Cardiac septum (tissue), 1 donor: Measurements from ENCODE around the gene TENT5C. TPM values are rescaled to one million over a fixed set of nuclear protein-coding genes. Genes with fewer than 3 reads are reported as not detected.

Experiments used
- DNase-seq: peaks from one replicate; pipeline ENCODE4 v3.0.0-alpha.2; 2020; ENCODE audit warnings: low spot score
- intact Hi-C: fragments of 100-400 bp; cut with DNase I; formaldehyde crosslinking; loops from one replicate; pipeline ENCODE4 v1.14.0; 2022
- total RNA-seq: library from RNA; stranded (reverse); fragmentation: NEBNext Ultra II Directional; extraction: Animal tissue kit (Norgen Biotek cat#: 25700); gene quantifications from one replicate; pipeline ENCODE4 v1.2.1, GENCODE V29; 2021
- donor health status: DM: no; HTN: no; CAD: no.

TENT5C gene
- total RNA-seq, 1 donor from 2014 or later = 7.4 TPM

DNA sequence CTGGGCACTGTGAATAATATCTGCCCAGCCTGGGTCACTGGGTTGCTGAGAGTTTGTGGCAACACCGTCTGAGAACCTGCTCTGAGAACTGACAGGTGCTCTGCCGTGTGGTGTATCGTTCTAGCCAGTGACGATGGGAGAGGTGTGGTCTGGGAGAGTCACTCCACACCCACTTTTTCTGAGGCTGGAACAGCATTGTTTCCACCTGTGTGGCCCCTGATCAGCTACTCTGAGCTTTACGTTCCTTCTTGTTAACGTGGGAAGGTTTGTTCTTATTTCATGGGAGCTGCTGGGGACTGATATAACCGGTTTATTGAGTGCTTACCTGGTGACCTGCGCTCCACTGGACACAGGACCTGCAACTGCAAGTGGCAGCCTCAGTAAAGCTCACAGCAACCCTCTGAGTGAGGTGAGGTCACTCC lies 34.8 kb upstream of the TENT5C start:
- DNase-seq = no peak
- intact Hi-C loops = no loop called here

DNA sequence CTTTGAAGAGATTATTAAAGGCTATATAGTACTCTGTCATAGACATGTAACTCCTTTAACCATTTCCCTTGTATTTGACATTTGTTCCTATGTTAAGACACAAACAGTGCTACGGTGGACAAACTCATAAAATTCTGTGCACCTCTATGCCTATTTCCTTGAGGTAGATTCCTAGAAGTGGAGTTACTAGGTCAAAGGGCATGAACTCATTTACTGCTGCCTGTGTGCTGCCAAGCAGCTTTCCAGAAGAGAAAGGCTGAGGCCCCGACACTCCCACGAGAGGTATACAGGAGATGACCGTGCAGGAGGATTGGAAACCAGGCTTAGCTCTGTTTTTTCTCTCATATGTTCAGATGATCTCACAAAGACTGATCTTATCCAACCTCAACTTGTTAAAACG lies 34.4 kb upstream of the TENT5C start:
- DNase-seq = no peak
- intact Hi-C loops = no loop called here

DNA sequence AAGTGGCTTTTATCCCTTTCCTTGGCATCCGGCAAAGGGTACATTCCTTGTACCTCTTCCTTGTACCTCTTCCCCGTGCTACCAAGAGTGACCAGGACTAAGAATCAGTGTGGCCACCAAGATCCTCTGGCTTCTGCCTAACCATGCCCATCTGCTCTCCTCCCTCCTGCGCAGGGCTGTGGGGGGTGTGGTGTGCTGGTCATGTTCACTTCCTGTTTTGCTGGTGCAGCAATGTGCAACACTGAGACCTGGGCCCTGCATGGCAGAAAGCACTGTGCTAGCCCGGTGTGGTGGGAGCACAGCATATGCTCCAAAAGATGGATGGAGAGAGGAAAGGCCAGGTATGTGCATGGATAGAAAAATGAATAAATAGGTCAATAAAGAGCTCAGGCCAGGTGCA lies 33.3 kb upstream of the TENT5C start:
- intact Hi-C loops = no loop called here
- DNase-seq = no peak

DNA sequence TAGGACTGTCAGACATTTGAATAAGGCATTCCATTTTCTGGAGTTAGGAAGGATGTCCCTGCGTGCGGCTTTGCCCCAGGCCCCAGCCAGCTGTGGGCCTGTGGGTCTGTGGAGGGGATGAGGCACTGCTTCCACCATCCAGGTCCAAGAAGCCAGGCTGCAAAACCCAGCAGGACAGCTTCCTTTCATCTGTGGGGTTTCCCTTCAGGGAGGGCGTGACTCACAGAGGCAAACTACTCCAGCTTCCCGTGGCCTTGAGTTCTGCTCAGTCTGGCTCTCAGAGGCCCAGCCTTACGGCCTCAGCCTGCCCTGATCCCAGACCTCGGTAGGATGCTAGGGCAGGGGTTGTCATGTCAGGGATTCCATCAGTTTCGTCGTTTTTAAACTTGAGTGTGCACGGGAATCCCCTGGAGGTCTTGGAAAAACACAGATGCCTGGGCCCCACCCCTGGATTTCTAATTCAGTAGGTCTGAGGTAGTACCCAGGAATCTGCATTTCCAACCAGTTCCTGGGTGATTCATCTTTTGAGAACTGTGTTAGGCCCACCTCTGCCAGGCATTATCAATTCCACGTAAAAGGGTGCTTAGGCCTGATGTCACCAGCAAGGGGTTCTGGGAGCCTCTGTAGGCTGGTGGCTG lies 32.3 kb upstream of the TENT5C start:
- intact Hi-C loops = no loop called here
- DNase-seq = no peak

DNA sequence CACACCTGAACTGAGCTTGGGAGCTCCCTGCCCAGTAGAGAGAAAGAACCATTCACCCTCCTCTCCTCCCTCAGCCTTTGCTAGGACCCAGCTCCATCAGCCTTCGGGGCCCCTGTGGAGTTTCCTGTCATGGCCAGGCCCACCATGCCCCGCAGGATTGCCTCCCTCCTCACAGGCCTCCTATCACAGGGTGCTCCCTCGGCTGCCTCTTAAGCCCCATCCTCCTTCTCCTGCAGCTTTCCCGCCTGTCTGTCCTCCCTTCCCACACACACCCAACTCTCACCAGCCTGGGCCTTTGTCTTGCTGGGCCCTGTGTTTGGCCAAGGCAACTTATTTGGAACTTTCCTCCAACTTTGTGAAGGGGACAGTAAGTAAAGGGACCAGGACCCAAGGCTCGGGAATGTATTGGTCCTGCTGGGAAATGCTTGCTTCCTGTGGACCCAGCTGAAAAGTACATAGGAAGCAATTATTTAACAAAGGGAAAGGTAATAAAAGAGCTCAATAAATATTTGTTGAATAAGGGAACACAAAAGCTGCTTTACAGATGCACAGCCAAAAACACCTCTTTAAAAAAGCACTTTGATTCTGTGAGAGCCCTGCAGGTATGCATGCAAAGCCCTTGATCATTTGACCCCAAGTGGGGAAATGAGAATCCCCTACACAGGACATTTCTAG lies 31.6 kb upstream of the TENT5C start:
- DNase-seq = no peak
- intact Hi-C loops = no loop called here

DNA sequence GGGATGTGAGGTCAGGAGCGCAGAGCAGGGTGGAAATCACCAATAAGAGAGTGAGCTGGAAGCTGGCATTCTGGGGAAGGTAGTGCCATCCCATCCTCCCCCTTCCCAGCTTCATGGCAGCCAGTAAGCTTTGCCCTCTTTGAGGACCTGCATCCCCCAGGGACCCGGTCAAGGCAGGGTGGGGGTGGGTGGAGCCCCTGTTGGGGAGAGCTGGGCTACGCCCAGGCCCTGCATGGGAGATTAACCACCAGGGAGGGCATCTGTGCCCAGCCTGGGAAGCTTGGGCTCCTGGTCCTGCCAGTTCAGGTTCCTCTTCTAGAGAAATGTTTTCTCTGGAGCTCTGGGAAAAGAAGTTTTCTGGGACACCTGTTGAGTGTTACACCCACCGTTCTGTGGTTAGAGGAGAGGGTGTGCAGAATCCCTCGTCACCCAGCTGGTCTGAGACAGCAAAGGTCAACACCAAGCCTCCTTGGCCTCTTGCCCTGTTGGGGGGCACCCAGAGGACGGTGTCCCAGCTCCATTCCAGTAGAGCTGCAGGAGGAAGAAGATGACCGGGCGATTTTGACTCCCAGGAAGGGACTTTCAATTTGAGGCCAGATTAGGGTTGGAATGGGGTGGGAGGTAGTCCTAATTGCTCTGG lies 30.1 kb upstream of the TENT5C start:
- DNase-seq = no peak
- intact Hi-C loops = no loop called here

DNA sequence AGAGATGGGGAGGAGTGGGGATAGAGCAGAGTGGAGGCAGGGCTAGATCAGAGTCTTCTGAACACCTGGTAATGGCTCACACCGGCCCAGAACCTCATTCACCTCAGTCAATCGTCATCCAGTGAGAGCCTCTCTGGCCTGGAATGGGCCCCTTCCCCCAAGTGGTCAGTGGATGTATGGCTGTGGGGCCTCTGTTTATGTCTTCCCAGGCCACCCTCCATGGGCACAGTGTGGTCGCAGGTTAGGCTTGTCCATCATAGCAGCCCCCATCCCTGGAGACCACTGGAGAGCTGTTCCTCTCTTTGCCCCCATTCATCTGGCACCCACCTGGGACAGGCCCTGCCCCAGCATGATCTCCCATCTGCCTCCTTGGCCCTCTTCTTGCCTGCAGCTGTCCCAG lies 29.6 kb upstream of the TENT5C start:
- DNase-seq = no peak
- intact Hi-C loops = no loop called here

DNA sequence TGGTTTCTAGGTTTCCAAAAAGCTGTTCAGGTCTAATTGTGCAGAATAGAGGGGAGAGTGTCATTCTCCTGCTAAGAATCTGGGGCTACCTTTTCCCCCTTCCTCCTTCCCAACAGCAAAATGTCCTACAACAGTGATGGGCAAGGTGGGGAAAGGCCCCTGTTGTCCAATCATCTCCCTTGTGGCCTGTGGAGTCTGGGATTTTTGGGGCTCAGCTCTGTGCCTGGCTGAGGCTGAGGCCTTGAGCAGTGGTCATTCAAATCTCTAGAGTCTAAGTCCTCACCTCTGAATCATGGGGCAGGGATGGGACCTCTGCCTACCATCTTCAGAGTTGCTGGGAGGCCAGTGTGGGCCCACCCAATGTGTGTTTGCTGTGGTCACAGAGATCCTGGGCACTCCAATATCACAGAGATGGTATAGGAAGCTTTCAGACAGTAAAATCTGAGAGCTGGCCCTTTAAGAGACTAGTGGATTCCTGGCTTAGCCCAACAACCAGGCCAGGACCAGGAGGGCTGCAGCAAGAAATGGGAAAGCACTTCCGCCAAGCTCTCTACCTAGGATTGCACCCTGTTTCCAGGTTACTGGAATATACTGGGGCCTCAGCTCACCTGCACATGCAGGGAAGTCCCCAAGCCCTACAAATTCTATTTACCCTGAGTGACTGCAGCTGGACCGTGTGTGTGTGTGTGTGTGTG lies 28.5 kb upstream of the TENT5C start:
- intact Hi-C loops = no loop called here
- DNase-seq = no peak

DNA sequence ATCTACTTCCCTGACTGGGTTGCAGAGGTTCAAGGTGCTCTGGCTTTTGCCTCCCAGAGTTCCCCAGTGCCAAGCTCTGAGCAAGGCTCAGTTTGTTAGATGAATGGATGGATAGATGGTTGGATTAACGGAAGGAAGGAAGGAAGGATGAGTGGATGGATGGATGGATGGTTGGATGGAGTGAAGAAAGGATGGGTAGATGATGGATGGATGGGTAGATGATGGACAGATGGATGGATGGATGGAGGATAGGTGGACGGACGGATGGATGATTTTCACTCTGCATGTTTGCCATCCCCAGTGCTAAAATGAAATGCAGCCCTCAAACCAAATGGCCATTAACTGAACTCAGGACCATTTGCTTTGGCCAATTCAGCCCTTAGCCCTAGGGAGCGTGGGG lies 27.4 kb upstream of the TENT5C start:
- intact Hi-C loops = no loop called here
- DNase-seq = no peak

DNA sequence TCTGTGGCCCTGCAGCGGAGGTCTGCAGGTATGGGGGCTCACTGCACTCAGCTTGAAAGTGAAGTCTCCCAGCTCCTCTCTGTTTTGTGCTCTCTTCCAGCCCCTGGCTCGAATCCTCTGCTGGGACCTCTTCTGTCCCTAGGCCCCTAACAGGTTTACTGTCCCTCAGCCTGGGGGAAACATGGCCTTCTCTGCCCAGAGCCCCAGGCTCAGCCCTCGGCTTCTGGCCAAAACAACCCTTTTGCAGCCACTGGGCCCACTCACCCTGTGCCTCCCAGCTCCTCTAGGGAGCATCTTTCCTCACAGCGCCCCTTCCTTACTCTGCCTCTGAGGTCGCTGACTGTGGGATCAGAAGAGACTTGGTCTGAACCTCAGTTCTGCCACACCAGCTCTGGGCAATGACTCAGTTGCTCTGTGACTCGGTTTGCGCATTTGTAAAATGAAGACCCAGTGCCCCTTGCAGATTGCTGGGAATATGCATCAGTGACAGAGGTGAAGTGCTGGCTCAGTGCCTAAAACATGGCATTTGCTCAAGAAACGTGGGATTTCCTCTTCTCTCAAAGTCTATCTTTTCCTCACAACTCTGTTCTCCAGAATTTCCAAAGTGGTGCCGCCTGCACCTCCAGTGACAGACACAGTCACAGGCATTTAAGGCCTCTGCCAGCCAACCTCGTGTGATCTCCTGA lies 26.5 kb upstream of the TENT5C start:
- intact Hi-C loops = no loop called here
- DNase-seq = no peak

DNA sequence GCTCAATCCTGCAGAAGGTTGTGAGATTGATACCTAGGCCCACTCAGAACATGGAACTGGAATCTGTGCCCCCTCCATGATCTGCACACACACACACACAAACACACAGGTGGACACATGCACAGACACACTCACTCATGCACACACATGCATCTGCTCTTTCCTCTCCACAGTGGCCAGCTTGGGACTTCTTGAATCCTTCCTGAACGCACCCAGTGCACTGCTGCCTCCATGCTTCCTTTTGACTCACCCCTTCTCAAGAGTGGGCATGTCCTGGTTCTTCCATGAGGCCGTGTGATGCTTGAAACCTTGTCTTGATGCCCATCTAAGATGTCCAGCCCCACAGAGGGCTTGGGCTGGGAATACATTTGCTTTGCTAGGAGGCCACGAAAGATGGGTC lies 25.4 kb upstream of the TENT5C start:
- no peak for DNase-seq
- intact Hi-C loops = no loop called here

DNA sequence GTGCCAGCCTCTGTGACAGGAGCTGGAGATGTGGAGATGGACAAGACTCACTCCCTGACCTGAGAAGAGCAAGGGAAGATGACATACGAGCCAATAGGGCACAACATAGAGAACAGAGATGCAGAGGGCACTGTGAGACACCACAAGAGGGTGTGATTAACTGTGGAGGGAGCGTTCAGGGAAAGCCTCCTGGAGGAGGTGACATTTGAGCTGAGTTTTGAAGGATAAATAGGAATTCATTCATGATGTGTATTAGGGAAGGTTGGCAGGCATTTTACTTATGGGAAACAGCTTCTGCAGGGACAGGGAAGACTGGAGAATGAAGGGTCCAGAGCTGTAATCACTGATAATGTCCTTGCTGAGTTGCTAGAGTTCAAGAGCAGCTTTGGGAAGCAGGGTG lies 25.0 kb upstream of the TENT5C start:
- no peak for DNase-seq
- intact Hi-C loops = no loop called here

DNA sequence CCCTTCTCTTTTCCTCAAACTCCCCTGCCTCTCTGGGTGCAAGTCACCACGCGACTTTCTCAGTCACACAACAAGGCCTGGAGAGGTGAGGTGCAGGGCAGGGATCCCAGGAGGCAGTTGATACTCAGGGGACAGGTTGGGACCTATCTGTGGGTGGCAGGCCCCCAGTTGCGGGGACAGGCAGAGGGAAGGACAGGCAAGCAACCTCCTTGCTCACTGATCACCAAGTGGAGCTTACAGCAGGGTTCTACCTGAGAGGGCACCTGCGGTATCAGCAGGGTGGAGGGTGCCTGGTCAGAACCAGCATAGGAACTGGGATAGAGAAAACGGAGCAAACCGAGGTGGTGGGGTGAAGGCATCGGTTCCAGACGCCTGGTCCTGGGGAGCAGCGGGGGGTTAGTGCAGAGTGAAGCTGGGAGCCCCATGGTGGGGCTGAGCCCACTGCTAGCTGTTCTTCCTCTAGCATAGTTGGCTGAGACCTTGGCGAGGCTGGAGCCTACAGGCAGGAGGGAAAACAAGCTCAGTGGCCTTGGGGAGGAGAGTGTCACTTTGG lies 24.4 kb upstream of the TENT5C start:
- intact Hi-C loops = no loop called here
- DNase-seq = no peak

DNA sequence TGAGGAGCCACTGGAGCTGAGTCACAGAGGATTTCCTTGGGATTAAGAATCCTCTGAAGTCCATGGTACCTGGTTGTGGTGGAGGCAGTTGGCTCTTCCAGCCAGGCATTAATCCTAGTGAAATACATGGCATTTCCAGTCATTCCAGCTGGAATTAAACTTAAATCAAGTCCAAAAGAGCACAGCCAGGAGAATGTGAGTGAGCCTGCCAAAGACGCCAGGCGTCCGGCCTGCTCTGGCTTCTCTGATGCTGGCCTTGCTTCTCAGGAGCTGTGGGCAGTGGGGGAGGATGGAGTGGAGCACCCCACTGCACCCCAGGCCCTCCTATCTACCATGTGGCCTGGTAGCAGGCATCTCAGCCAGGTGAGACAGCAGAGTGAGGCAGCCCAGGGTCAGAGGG lies 23.4 kb upstream of the TENT5C start:
- intact Hi-C loops = no loop called here
- no peak for DNase-seq

DNA sequence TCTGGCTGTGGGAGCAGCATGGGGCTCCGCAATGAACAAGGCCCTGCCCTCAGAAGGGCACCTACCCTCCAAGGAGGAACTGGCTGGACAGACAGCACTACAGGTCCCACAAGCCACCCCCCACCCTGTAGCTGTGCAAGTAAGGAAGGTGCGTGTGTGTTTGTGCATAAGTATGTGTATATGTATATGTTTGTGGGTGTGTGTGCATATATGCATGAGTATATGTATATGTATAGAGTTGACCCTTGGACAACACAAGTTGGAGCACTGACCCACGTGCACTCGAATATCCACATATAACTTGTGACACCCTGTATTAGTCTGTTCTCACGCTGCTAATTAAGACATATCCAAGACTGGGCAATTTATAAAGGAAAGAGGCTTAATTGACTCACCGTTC lies 22.6 kb upstream of the TENT5C start:
- intact Hi-C loops = no loop called here
- DNase-seq = no peak

DNA sequence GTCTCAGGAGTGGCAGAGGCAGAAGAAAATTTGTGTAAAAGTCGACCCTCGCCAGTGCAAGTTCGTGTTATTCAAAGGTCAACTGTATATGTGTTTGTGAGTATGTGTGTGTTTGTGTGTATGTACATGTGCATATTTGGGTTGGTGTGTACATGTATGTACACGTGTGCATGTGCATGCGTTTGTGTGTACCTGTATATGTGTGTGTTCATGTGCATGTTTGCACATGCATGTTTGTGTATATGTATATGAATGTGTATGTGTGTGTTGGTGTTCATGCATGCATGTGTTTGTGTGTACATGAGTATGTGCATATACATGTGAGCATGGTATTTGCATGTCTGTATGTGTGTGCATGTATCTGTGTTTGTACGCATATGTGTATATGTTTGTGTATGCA lies 21.7 kb upstream of the TENT5C start:
- no peak for DNase-seq
- intact Hi-C loops = no loop called here

DNA sequence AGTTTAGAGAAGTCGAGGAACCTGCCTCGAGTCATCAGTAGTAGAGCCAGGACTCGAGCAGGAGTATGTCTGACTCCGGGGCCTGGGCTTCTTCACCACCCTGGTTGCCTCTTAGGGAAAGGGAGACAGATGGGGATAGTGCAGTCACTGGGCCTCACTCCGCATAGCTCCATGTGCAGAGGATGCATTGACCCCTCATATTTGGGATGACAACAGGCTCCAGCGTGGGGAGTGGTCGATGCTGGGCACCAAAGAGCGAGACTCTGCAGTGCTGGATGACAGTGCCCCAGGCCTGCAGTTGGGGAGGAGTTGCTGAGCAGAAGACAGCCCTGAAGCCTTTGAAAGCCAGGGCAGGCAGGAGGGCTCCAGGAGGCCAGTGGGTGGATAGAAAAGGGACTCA lies 20.8 kb upstream of the TENT5C start:
- intact Hi-C loops = no loop called here

DNA sequence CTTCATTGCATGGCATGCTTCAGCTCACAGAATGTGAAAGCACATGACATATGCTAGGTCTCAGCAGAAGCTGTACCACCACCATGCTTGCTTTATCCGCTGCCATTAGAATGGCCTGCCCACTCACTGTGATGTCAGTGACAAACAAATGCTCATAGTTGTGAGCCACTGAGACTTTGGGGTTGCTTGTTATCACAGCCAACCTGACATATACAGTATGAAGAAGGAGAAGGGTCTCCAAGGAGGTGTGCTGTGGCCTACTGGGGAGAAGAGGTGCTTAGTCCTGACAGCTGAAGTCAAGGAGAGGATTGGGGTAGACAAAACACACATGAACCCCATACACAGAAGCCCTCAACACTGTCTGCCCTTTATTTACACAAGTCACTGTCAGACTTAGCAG lies 19.5 kb upstream of the TENT5C start:
- intact Hi-C loops = no loop called here
- no peak for DNase-seq

More for the DNA sequence above, 20.8 kb upstream of the TENT5C start:
- DNase-seq = no peak

DNA sequence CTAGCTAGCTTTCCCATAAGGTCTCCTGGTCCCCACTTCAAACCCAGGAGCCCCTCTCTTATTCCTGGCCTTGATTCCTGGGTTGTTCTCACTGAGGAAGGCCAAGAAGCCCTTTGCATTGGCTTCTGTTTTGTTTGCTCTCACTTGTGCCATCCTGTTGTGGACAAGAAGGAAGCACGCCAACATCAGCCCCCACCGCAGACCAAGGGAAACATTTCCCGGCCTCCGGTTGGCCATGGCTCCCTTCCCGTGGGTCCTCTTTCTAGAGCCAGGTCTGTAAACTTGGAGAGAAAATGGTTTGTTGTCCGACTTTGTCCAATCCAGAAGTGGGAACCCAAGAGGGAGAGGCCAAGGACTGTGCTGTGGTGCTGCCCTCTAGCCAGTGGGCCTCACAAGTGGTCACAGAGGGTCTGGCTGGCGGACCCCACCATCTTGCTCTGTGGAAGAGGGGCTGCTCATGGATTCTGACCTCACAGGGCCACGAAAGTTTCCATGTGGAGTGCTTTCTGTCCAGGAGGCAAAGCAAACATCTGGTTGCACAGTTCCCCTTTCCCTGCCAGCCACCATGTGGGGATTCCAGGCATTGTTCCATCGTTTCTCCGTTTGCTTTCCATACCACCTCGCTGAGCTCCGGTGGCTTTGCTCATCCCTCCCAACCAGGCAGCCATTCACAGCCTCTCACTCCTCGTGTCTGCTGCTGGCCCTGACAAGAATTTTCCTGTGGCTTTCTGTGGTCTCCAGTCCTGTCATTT lies 18.9 kb upstream of the TENT5C start:
- DNase-seq = no peak
- intact Hi-C loops = no loop called here
